Gastroesophageal sphincter (tissue), 3 donors: ENCODE measurements around the gene CBLB.

ENCODE experiments used
- EP300 ChIP-seq: sonication (generic); formaldehyde crosslinking; IDR thresholded peaks from one replicate; pipeline ENCODE4 v1.6.1; 2017; ENCODE audit warnings: antibody characterized with exemption, mild to moderate bottlenecking
- POLR2A ChIP-seq, 2 donors: fragments of 450-650 bp; IDR thresholded peaks; one replicate each; pipeline ENCODE4 v1.6.1; 2017; ENCODE audit warnings: antibody characterized with exemption in 2 of 2, mild to moderate bottlenecking in 2 of 2, moderate library complexity in 1 of 2
- POLR2AphosphoS5 ChIP-seq: sonication (generic); formaldehyde crosslinking; IDR thresholded peaks from one replicate; pipeline ENCODE4 v1.6.1; 2017; ENCODE audit warnings: antibody characterized with exemption
- TF ChIP-seq, protein P1 (sequence below), 4 experiments: fragments of 200-600 bp in 2 of 4; fragments of 450-650 bp in 2 of 4; sonication (generic) in 1 of 4; IDR thresholded peaks; one replicate each; pipeline ENCODE4 v1.5.1; 2017 to 2019; ENCODE audit warnings: antibody characterized with exemption in 4 of 4, mild to moderate bottlenecking in 2 of 4, moderate library complexity in 2 of 4

DNA sequence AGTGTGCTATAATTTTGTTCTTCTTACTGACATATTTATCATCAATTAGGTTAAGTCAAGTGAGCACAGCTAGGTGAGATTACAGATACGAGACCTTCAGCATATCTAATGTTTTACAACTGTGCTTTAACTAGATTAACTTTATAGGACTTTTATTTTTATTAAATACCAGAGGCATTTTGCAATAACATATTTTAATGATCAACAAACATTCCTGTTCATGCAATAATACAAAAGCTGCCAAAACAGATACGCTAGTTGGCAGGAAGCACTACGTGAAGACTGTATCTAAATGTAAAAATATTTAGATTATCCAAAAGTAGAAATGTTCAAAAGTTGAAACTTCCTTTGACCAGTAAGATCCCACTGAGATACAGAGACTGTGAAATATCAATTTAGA, 139.1 kb downstream of the CBLB start:
- TF ChIP-seq EP300 (no peak), POLR2AphosphoS5 (no peak), POLR2A (IDR thresholded peaks at IDR 0.05) (no peak)
- TF ChIP-seq, protein P1, sequence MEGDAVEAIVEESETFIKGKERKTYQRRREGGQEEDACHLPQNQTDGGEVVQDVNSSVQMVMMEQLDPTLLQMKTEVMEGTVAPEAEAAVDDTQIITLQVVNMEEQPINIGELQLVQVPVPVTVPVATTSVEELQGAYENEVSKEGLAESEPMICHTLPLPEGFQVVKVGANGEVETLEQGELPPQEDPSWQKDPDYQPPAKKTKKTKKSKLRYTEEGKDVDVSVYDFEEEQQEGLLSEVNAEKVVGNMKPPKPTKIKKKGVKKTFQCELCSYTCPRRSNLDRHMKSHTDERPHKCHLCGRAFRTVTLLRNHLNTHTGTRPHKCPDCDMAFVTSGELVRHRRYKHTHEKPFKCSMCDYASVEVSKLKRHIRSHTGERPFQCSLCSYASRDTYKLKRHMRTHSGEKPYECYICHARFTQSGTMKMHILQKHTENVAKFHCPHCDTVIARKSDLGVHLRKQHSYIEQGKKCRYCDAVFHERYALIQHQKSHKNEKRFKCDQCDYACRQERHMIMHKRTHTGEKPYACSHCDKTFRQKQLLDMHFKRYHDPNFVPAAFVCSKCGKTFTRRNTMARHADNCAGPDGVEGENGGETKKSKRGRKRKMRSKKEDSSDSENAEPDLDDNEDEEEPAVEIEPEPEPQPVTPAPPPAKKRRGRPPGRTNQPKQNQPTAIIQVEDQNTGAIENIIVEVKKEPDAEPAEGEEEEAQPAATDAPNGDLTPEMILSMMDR (IDR thresholded peaks at IDR 0.05) = no peak
